Measurements from ENCODE around the gene KIF4B. TPM values are rescaled to one million over a fixed set of nuclear protein-coding genes. Genes with fewer than 3 reads are reported as not detected.

Gene KIF4B
- total and polyA plus RNA-seq, 2 of the 8 experiments (the other 6 are each of a cell fraction or from before 2014, with no cell fraction given) = 0.02 to 0.15 TPM

- no peak overlapping the region for H4K5ac ChIP-seq (ENCODE audit: insufficient read length, low read depth, low read length)
- 82% methylated on average over 5 of the region's 5 CpGs; no CpG with 5 or more reads in 1 of the 2 experiments for WGBS, 2 experiments (ENCODE audit: extremely low coverage in 1 of 2, insufficient coverage in 1 of 2, insufficient read length in 1 of 2, insufficient replicate concordance in 2 of 2, low coverage in 1 of 2, low lambda C conversion rate in 2 of 2, missing lambda C conversion rate in 1 of 2)
- no peak overlapping the region for H2BK120ac ChIP-seq (replicated peaks; ENCODE audit: low read depth, low read length)
- H3K4me2 ChIP-seq (ENCODE audit: insufficient read depth in 1 of 2, low read depth in 2 of 2, low read length in 2 of 2) = no peak overlapping the region
- no peaks in the 10 kb centered on the region; a peak in 1 of 4 replicates for H3K9me3 ChIP-seq (ENCODE audit: insufficient read depth in 2 of 2, low read depth in 1 of 2, low read length in 1 of 2)
- no peaks in the 10 kb centered on the region for H3K27me3 ChIP-seq (replicated peaks in 1 of 4; ENCODE audit: control insufficient read depth in 3 of 4, extremely low read depth in 1 of 4, insufficient read depth in 3 of 4, low read length in 3 of 4)
- no peak overlapping the region for H2BK20ac ChIP-seq (ENCODE audit: low read length)
- no peaks in the 10 kb centered on the region for H3K23me2 ChIP-seq (ENCODE audit: low read depth, low read length)
- no peak for DNase-seq (ENCODE audit: low read depth in 1 of 2, low spot score in 2 of 2)
- no peak overlapping the region for H3K27ac ChIP-seq (ENCODE audit: low read depth, low read length)
- POLR2A ChIA-PET (ENCODE audit: partially characterized antibody) = no interaction called here
- H3K36me3 ChIP-seq (ENCODE audit: control insufficient read depth in 2 of 4, insufficient read depth in 4 of 4, low read length in 3 of 4) = no peaks in the 10 kb centered on the region
- H3K14ac ChIP-seq (ENCODE audit: insufficient read length) = no peak overlapping the region
- H3K23ac ChIP-seq (ENCODE audit: insufficient read length) = no peak overlapping the region
- no peak for FAIRE-seq
- no peak overlapping the region for H2BK12ac ChIP-seq (ENCODE audit: low read depth, low read length)
- peaks cover 0 to 2% (median 0%) of the 10 kb centered on the region in 4 experiments; a peak in 3 of 7 replicates for H3K4me1 ChIP-seq (replicated peaks in 1 of 4; ENCODE audit: control insufficient read depth in 3 of 4, insufficient read depth in 4 of 4, low read length in 3 of 4)
- CTCF ChIA-PET (ENCODE audit: partially characterized antibody) = interaction anchor here (0.6 to 1.5 kb wide), 7 partner anchors 14 to 77 kb away, joined by 3 to 7 read pairs (median 4); no protein-coding TSS in a partner anchor
- no peaks in the 10 kb centered on the region for H3K79me2 ChIP-seq (ENCODE audit: control insufficient read depth in 1 of 2, insufficient read depth in 2 of 2, low read length in 2 of 2)
- H2AK5ac ChIP-seq (ENCODE audit: low read depth, low read length) = no peak overlapping the region
- H3K4me3 ChIP-seq (ENCODE audit: extremely low read depth in 1 of 4, insufficient read depth in 2 of 4, low read depth in 3 of 4, low read length in 4 of 4) = no peak overlapping the region
- H3K9ac ChIP-seq (replicated peaks in 1 of 4; ENCODE audit: extremely low read depth in 1 of 4, low read depth in 3 of 4, low read length in 3 of 4) = no peak overlapping the region
- no peak overlapping the region for H3K56ac ChIP-seq (replicated peaks; ENCODE audit: insufficient read length, low read depth, low read length)
- no peak overlapping the region for H4K91ac ChIP-seq (replicated peaks; ENCODE audit: insufficient read length, low read length)
- H2AFZ ChIP-seq (ENCODE audit: low read length) = no peak overlapping the region
- H2BK15ac ChIP-seq (ENCODE audit: low read length) = no peak overlapping the region
- H4K8ac ChIP-seq (ENCODE audit: extremely low read depth, insufficient read depth, low read length) = no peak overlapping the region
- no peaks in the 10 kb centered on the region for H3K79me1 ChIP-seq (ENCODE audit: low read depth, low read length)
- H4K20me1 ChIP-seq (replicated peaks in 1 of 2; ENCODE audit: control insufficient read depth in 1 of 2, insufficient read depth in 2 of 2, low read length in 2 of 2) = no peaks in the 10 kb centered on the region
- no peak overlapping the region for H3K4ac ChIP-seq (replicated peaks; ENCODE audit: insufficient read length, low read depth, low read length)
- no peak overlapping the region for H2BK5ac ChIP-seq (ENCODE audit: low read depth, low read length)
- H3K18ac ChIP-seq (ENCODE audit: extremely low read depth, low read length) = no peak overlapping the region
- TF ChIP-seq RFX5 (IDR thresholded peaks at IDR 0.05; ENCODE audit: borderline replicate concordance, low read depth, low read length) (no peak), ZNF274 (IDR thresholded peaks at IDR 0.05; ENCODE audit: borderline replicate concordance, extremely low read depth, low read length) (no peak), TCF12 (IDR thresholded peaks at IDR 0.05; ENCODE audit: low read depth, low read length) (no peak), KDM1A (IDR thresholded peaks at IDR 0.05; ENCODE audit: borderline replicate concordance, low read length) (no peak), CREB1 (IDR thresholded peaks at IDR 0.05) (no peak), JUND (IDR thresholded peaks at IDR 0.05; ENCODE audit: low read length) (no peak), SP1 (IDR thresholded peaks at IDR 0.05; ENCODE audit: low read depth, low read length) (no peak), SRF (IDR thresholded peaks at IDR 0.05; ENCODE audit: low read depth, low read length) (no peak), POU5F1 (IDR thresholded peaks at IDR 0.05; ENCODE audit: low read depth, low read length) (no peak), GTF2F1 (IDR thresholded peaks at IDR 0.05; ENCODE audit: borderline replicate concordance, low read depth, low read length) (no peak), CHD1 (IDR thresholded peaks at IDR 0.05; ENCODE audit: low read depth, low read length) (no peak), RBBP5 (IDR thresholded peaks at IDR 0.05; ENCODE audit: borderline replicate concordance, low read depth, low read length) (no peak), EP300 (IDR thresholded peaks at IDR 0.05; ENCODE audit: borderline replicate concordance in 1 of 2, low read depth in 2 of 2, low read length in 2 of 2) (no peak), PHF8 (conservative IDR thresholded peaks at IDR 0.05; ENCODE audit: low read depth, low read length) (no peak), HDAC2 (IDR thresholded peaks at IDR 0.05; ENCODE audit: borderline replicate concordance in 1 of 2, low read depth in 2 of 2, low read length in 2 of 2) (no peak)
Observed at GRCh38 chr5:155021842-155022241, 8.3 kb downstream of the KIF4B start.

Measured in H1 (cell line).